ENCODE results near the gene APBB2.
"Not testable (repeated sequence)": the region's sequence is repeated elsewhere in the genome, so short reads cannot be mapped to it uniquely, and the experiment has no call there.

APBB2 gene

GRCh38 chr4:40908297-40908696, 306.0 kb downstream of the APBB2 start:
- DNase-seq (ENCODE audit: low read depth in 2 of 2): no peak

- no peak for DNase-seq (ENCODE audit: low read depth in 2 of 2)
These were observed 308.9 kb downstream of the APBB2 start for GRCh38 chr4:40905414-40905813.

DNA sequence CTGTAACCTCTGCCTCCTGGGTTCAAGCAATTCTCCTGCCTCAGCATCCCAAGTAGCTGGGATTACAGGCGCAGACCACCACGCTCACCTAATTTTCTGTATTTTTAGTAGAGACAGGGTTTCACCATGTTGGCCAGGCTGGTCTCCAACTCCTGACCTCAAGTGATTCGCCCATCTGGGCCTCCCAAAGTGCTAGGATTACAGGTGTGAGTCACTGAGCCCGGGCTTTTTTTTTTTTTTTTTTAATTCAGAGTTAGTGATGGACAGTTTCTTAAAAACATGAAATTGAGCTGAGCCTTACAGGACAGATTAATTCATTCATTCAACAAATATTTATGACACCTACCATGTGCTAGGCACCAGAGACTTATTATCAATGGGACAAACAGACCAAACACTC, 313.8 kb downstream of the APBB2 start:
- not testable (repeated sequence) for DNase-seq (ENCODE audit: low read depth in 2 of 2)

- DNase-seq (ENCODE audit: low read depth in 2 of 2): peak; percentile 58 to 66
These were observed 316.7 kb downstream of the APBB2 start for GRCh38 chr4:40897557-40898203.

DNA sequence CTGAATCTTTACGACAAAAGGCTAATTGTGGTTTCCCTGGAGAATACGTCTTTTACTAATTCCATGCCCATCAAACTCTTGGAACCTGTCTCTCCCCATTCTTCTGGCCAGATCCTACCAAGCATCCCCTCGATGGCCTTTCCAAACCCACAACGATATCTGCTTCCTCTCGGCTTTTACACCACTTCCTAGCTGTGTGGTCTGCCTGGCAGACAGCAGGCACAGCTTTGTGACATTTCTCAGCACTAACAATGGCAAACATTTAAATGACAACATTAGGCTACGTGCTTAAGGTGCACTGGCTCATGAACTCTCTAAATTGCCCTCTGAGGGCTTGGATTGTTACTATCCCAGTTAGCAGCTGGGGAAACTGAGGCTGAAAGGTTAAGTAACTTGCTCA, 323.6 kb downstream of the APBB2 start:
- DNase-seq (ENCODE audit: low read depth in 2 of 2): no peak

DNA sequence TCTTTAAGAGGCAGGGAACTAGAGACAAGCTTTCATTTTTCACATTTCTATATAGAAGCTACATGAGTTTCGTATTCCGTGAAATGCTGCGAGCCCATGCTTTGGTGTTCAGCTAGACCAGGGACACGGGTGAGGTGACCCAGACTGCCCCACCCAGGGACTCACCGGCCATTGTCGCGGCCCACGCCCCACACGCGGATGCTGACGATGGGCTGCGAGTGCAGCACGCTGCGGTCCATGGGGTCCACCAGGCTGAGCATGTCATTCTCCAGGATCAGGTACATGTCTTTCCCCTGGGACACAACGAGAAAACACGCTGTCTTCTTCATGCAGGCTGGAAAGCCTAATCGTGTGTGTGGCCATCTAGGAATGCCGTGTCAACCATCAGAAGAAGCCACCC, 324.1 kb downstream of the APBB2 start:
- no peak for DNase-seq (ENCODE audit: low read depth in 2 of 2)

- DNase-seq (ENCODE audit: low read depth in 2 of 2): no peak
These were observed 325.4 kb downstream of the APBB2 start for GRCh38 chr4:40888933-40889332.

DNA sequence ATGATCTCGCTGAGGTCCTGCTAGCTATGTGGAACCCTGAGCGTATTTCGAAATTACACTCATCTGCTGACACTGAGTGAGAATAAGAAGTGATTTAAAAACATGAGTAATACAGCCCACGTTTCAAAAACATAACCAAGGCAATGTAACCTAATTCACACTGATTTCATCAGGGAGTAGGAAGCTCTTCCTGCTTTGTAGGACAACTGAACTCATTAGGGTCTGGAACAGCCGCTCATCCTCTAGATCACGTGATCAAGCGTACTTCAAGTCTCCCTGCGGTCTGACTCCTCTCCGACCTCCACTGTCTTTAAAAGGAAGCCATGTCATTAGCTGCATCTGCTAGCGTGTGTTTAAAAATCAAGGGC, 326.6 kb downstream of the APBB2 start:
- DNase-seq (ENCODE audit: low read depth in 2 of 2): no peak

- DNase-seq (ENCODE audit: low read depth in 2 of 2): no peak
These were observed 327.2 kb downstream of the APBB2 start for GRCh38 chr4:40886931-40887763.

DNA sequence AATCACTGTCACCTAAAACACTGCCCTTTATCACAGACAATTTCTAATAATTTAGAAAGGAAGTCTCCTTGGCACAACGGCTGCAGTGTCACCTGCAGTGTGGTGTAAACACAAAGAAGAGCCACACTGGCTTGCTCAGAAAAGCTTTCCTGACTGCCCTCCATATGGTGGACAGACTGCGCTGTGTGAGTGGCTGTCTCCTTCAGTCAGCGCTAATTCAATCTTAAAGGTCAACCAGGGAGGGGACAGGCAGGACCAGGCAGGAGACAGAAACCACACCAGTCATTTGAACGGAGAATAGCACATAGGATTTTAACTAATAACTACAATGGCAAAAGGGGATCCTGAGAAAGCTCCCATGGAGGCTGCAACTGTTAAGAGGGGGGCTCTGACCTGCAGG, 332.5 kb downstream of the APBB2 start:
- DNase-seq (ENCODE audit: low read depth in 2 of 2): no peak

DNA sequence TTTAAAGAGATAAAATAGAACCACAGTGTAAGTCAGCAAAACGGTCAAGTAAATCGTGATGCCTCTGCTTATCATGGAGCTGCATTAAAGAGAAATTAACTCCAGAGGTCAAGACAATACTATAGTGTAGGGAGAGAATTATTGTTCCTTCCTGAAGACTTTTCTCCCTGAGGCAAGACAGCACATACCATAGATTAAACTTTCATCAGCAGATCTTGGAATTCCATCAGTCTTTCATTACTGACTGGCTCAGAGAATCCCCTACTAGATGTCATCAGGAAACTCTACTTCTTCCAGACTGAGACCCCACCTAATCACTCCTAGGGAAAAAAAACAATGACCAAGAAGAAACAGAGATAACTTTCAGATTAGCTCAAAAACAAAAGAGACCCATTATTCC, 333.2 kb downstream of the APBB2 start:
- no peak for DNase-seq (ENCODE audit: low read depth in 2 of 2)

DNA sequence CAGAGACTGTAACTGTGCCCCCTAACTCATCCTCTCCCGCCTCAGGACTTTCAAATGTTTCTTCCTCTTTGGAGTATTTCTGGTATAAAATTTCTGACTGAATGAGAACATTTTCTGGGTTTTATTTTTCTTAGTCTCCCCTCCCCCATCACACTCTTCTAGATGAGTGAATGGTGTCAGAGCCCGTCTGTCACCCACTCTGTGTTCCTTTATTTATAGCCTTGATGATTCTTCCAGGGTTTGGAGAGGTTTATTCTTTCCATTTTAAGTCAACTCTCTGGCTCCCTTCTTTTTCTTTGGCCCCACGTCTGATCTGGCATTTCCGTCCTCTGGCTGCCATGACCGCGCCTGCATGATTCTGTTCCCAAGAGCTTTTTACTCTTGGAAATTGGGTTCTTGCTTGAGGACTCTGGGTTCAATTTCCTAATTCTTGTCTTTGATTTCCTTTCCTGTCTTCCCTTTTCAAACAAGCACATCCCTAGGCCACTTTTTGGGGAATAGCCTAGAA, 335.7 kb downstream of the APBB2 start:
- DNase-seq (ENCODE audit: low read depth in 2 of 2): no peak

- no peak for DNase-seq (ENCODE audit: low read depth in 2 of 2)
These were observed 337.3 kb downstream of the APBB2 start for GRCh38 chr4:40877081-40877480.

DNA sequence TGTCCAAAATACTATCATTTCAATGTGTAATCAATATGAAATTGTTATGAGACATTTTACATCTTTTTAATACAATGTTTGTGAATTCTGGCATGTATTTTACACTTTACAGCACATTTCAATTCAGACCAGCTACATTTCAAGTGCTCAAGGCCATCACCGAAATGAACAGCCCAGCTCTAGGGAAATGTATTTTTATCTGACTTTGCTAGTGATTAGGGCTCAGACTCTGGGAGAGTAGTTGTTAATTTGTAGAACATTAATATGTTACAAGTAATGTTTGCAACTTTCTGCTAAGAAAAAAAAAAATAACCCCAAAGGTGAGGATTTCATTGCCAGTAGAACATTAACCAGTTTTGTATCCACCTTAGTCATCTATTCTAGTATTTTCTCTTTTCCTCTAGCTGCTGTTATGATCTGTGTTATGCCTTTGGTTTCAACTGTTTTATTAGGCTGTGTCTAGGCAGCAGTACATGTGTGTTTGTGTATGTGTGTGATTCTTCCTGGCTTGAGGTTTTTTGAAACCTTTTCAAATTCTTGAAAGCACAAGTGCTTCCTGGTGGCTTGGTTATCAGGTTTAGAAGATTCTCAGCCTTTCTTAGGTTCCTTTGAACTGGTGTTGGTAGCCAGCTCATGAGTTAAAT, 338.7 kb downstream of the APBB2 start:
- DNase-seq (ENCODE audit: low read depth in 2 of 2): no peak

DNA sequence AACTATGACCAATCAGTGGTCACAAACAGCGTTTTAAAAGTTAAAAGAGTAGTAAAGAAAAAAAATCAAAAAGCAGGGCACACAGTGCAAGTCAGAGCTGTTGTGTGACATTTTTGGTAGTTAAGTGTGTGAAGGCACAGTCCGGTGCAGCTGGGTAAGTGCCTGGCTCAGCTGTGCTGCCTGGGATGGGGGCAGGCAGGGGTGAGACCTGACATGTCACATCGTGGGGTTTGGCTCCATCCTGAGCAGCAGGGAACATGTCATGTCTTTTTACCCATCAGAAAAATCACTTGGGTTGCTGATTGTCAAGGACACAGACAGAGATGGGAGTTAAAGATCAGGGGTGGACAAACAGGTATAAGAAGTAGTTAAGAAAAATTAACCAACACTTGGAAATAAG, 339.4 kb downstream of the APBB2 start:
- no peak for DNase-seq (ENCODE audit: low read depth in 2 of 2)

- no peak for DNase-seq (ENCODE audit: low read depth in 2 of 2)
These were observed 340.0 kb downstream of the APBB2 start for GRCh38 chr4:40874331-40874730.

DNA sequence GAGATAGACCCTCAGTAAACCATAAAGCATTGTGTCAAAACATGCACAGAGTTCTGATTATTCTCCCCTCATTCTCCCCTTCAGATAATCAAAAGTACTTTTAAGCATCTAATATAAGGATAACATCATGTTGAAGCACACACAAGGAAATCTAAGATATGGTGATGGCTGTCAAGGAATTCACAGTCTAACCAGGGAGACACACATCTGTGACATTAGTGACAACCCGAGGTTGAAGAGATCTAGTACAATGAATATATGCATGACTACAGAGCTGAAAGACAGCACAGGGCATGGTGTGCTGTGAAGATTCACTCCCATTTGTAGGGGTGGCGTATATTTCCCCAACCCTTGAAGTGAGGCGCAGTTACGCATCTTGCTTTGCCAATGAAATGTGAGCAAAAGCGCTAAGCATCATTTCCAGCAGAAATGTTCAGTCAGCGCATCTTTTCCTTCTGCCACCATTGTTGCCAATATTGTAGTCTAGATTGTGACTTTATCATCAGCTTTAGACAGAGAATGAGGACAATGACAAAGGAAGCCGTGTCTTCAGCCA, 342.6 kb downstream of the APBB2 start:
- DNase-seq (ENCODE audit: low read depth in 2 of 2): no peak

DNA sequence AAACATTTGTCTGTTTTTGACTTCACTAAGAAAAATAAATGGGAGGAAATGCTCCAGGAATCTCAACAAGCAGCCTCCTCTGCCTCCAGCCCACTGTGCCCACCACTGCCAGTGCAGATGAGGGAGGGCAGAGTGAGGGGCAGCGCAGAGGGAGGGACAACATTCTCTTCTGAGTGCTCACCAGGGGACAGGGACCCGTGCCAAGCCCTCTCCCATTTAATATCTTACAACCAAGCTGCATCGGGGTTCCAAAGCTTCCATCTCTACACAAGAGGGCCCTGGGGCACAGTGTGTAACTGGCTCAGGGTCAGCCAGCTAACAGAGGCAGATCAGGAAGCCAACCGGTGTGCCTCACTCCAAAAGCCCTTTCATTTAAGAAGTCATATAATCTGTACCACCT, 344.2 kb downstream of the APBB2 start:
- DNase-seq (ENCODE audit: low read depth in 2 of 2): no peak

- no peak for DNase-seq (ENCODE audit: low read depth in 2 of 2)
These were observed 348.6 kb downstream of the APBB2 start for GRCh38 chr4:40865696-40866095.

GRCh38 chr4:40864531-40864930, 349.8 kb downstream of the APBB2 start:
- DNase-seq (ENCODE audit: low read depth in 2 of 2): no peak

GRCh38 chr4:40858962-40859361, 355.4 kb downstream of the APBB2 start:
- DNase-seq (ENCODE audit: low read depth in 2 of 2): no peak

- DNase-seq (ENCODE audit: low read depth in 2 of 2): no peak
These were observed 356.4 kb downstream of the APBB2 start for GRCh38 chr4:40857956-40858355.

Measured in stimulated activated CD4-positive, alpha-beta T cell treated with anti-CD3 and anti-CD28 coated beads, Interleukin-4, amount 100 ng/mL, for 48 hours (primary cell).